Breast epithelium (tissue), 4 donors: ENCODE data around the gene ESYT1. TPM values are rescaled to one million over a fixed set of nuclear protein-coding genes. Genes with fewer than 3 reads are reported as not detected.

Experiments
- DNase-seq, 2 donors: peaks; one replicate each; pipeline ENCODE4 v3.0.0-alpha.2; 2019; ENCODE audit warnings: low spot score in 2 of 2
- H3K27ac ChIP-seq, 2 donors: fragments of 200-600 bp; sonication (generic) in 1 of 2; one replicate each; pipeline ENCODE4 v1.5.1; 2016 to 2019; ENCODE audit warnings: mild to moderate bottlenecking in 1 of 2
- H3K27me3 ChIP-seq, 2 donors: fragments of 200-600 bp; sonication (generic) in 1 of 2; one replicate each; pipeline versions ENCODE4 v1.5.1 to v1.6.0; 2017 to 2019; ENCODE audit warnings: control low read depth in 1 of 2, mild to moderate bottlenecking in 1 of 2
- H3K36me3 ChIP-seq: fragments of 200-600 bp; one replicate; pipeline ENCODE4 v1.5.1; 2019
- H3K4me1 ChIP-seq, 2 donors: fragments of 200-600 bp; sonication (generic); one replicate each; pipeline ENCODE4 v1.5.1; 2016 to 2019; ENCODE audit warnings: control low read depth in 1 of 2
- H3K4me3 ChIP-seq, 3 donors: fragments of 200-600 bp; sonication (generic); 1 replicate in 2 of 3; 2 replicates in 1 of 3; pipeline ENCODE4 v1.5.1; 2016 to 2019; ENCODE audit warnings: mild to moderate bottlenecking in 3 of 3, moderate library complexity in 2 of 3
- H3K9me3 ChIP-seq, 2 donors: fragments of 200-600 bp; sonication (generic) in 1 of 2; one replicate each; pipeline ENCODE4 v1.5.1; 2016 to 2019; ENCODE audit warnings: control low read depth in 1 of 2
- POLR2A ChIP-seq: fragments of 450-650 bp; IDR thresholded peaks from one replicate; pipeline ENCODE4 v1.6.1; 2016; ENCODE audit warnings: antibody characterized with exemption, mild to moderate bottlenecking, moderate library complexity
- POLR2AphosphoS5 ChIP-seq, 3 donors: sonication (generic); formaldehyde crosslinking; IDR thresholded peaks; one replicate each; pipeline ENCODE4 v1.6.1; 2017; ENCODE audit warnings: antibody characterized with exemption in 3 of 3
- intact Hi-C: fragments of 100-400 bp; cut with DNase I; formaldehyde crosslinking; loops from one replicate; pipeline ENCODE4 v1.15.1; 2023; ENCODE audit warnings: low total_unique reads
- total RNA-seq, 3 donors: library from RNA; depleted of rRNA; stranded (reverse); fragments of >200 nt; gene quantifications; one replicate each; pipeline ENCODE4 v1.1.0, GENCODE V29; 2016
- TF ChIP-seq, protein P1 (sequence below), 3 donors: fragments of 450-650 bp; IDR thresholded peaks; one replicate each; pipeline ENCODE4 v1.5.1; 2016 to 2017; ENCODE audit warnings: antibody characterized with exemption in 3 of 3, mild to moderate bottlenecking in 3 of 3, moderate library complexity in 3 of 3

ESYT1 gene
- total RNA-seq, 3 donors from 2014 or later, result 132 to 243 (median 146) TPM

DNA sequence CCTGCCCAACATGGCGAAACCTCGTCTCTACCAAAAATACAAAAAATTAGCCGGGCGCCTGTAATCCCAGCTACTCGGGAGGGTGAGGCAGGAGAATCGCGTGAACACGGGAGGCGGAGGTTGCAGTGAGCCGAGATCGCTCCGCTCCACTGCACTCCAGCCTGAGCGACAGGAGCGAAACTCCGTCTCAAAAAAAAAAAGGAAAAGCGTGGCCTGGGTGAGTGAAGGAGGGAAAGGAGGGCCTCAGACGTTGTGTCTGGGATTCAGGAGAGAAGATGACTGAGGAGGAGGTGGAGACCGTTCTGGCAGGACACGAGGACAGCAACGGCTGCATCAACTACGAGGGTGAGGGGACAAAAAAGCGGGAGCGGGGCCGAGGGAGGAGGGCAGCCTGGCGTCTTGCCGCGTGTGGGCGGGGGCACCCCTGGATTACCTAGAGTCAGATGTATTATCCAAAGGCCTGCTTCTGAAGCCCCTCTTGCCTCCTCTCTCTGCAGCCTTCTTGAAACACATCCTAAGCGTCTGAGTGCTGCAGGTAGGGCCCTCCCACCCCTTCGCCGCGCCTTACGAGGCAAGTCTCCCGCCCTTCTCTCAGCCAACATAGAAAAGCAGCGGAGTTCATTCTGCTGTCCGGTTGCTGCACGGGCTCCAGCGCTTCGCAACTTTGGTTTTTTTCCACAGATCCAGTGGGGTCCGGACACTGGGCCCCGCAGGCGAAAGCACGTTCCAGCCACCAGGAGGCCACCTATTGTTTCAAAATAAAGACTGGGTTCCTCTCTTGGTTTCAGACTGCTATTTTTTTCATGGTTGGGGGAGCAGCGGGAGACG is 29.3 kb downstream of the ESYT1 start:
- no peaks in the 10 kb centered on the region for H3K36me3 ChIP-seq
- peak; percentile 77 to 89 for DNase-seq
- TF ChIP-seq, protein P1, sequence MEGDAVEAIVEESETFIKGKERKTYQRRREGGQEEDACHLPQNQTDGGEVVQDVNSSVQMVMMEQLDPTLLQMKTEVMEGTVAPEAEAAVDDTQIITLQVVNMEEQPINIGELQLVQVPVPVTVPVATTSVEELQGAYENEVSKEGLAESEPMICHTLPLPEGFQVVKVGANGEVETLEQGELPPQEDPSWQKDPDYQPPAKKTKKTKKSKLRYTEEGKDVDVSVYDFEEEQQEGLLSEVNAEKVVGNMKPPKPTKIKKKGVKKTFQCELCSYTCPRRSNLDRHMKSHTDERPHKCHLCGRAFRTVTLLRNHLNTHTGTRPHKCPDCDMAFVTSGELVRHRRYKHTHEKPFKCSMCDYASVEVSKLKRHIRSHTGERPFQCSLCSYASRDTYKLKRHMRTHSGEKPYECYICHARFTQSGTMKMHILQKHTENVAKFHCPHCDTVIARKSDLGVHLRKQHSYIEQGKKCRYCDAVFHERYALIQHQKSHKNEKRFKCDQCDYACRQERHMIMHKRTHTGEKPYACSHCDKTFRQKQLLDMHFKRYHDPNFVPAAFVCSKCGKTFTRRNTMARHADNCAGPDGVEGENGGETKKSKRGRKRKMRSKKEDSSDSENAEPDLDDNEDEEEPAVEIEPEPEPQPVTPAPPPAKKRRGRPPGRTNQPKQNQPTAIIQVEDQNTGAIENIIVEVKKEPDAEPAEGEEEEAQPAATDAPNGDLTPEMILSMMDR (IDR thresholded peaks at IDR 0.05), result peak; percentile 69 to 90 (median 79)
- TF ChIP-seq POLR2A (no peak), POLR2AphosphoS5 (IDR thresholded peaks at IDR 0.05) (peak in 2 of 3 donors; percentile 8 to 9)
- peak overlapping the region; percentile 89 to 97 (median 94) for H3K4me3 ChIP-seq
- peaks cover 4 to 35% of the 10 kb centered on the region in 2 donors for H3K4me1 ChIP-seq
- H3K27ac ChIP-seq, result peak overlapping the region; percentile 100
- H3K27me3 ChIP-seq, result no peaks in the 10 kb centered on the region
- H3K9me3 ChIP-seq, result no peaks in the 10 kb centered on the region
- intact Hi-C loops, result loop anchor here (5.0 kb wide), 1 partner anchor 35 kb away; no protein-coding TSS in a partner anchor

DNA sequence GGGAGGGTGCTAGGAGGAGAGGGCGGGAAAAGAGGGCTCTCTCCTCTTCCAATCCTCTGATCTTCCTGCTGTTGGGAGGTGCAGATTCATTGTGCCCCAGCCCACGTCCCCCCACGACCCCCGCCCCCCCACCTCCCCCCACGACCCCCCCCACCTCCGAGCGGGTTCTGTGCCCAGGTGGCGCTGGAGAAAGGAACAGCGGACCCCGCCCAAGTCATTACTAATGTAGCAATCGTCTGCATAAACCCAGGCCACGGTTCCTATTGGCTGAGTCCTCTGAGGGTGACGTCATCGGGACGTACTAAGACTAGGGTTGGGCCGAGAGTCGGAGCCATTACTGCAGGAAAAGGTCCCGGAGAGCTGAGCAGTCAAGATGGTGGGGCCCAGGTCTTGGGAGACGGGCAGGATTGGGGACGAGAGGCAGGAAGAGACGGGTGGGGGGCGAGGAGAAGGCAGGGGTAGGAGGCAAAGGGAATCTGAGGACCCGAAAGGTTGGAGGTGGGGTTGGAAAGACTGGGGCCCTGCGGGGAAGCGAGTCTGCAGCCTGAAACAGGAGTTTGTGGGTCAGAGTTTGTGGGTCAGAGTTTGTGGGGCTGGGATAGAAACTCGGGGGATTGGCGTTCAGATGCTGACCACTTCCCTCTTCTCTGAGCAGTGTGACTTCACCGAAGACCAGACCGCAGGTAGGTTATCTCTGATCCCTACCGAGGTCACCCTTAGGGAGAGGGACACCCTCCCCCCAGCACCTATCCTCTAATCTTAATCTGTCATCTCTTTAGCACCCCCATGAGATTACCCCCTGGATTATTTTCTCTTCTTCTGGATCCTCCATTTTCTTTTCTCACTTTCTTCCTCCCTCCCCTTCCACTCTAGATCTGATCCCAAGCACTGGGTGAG is 30.2 kb downstream of the ESYT1 start, which contains the start of gene MYL6:
MYL6 (plus strand) TSS at position 331 of the 897 bp plus-strand sequence; CDS start at position 374, 43 bp downstream.
- Histone ChIP-seq H3K4me1 (peaks cover 4 to 30% of the 10 kb centered on the region in 2 donors), H3K4me3 (peak within 1 kb of the TSS; percentile 89 to 97 (median 94)), H3K27me3 (no peaks in the 10 kb centered on the region), H3K9me3 (no peaks in the 10 kb centered on the region), H3K27ac (peak within 1 kb of the TSS; percentile 100), H3K36me3 (no peaks in the 10 kb centered on the region)
- intact Hi-C loops, result loop anchor here (5.0 kb wide), 1 partner anchor 36 kb away; no protein-coding TSS in a partner anchor
- DNase-seq, result peak; percentile 97 to 99
- TF ChIP-seq POLR2A (peak; percentile 99), POLR2AphosphoS5 (IDR thresholded peaks at IDR 0.05) (peak; percentile 98 to 100 (median 99))
- TF ChIP-seq, protein P1 (IDR thresholded peaks at IDR 0.05), result peak in 2 of 3 donors; percentile 7 to 8

DNA sequence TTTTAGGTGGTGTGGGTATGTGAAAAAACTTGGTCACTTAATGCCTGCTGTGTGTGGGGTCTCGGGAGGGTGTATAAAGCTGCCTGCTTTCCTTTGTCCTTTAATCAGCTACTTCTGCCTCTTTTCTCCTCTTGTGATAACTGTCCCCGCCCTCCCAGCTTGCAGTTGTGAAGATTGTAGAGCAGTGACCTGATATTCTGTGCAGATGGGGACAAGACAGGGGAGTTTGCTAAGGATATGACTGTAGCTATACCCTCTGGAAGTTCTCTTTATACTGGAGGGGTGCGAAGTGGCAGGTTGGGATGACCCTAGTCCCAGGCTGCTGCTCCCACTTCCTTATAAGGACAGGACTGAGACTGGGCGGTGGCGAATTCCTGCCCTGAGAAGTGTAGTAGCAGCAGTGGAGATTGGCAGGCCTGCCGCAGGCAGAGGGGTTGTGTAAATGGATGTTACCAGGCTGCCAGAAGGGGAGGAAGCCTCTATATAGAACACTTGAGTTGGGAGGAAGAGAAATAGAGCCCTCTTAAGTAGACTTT is 30.9 kb downstream of the ESYT1 start:
- peak; percentile 81 to 95 for DNase-seq

DNA sequence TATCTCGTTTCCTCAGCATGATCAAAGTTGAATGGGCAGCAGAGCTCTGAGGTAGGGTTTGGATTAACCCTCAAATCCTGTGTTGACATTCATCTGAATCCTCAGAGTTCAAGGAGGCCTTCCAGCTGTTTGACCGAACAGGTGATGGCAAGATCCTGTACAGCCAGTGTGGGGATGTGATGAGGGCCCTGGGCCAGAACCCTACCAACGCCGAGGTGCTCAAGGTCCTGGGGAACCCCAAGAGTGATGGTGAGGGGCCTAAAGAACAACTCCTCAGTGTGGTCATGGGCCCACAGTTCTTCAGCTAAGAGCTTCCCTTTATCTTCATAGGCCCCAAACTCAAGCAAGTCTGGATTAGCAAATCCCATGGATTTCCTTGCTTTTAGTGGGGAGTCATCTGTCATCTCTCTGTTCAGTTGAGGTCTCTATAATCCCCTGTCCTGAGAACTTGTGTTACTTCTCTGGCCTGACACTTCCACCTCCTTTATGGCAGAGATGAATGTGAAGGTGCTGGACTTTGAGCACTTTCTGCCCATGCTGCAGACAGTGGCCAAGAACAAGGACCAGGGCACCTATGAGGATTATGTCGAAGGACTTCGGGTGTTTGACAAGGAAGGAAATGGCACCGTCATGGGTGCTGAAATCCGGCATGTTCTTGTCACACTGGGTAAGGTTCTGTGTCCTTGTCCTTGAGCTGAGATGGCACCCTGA is 31.6 kb downstream of the ESYT1 start:
- H3K27ac ChIP-seq, result peak overlapping the region; percentile 100
- no peaks in the 10 kb centered on the region for H3K36me3 ChIP-seq
- intact Hi-C loops, result loop anchor here (5.0 kb wide), 1 partner anchor 37 kb away; no protein-coding TSS in a partner anchor
- H3K27me3 ChIP-seq, result no peaks in the 10 kb centered on the region
- peaks cover 4 to 25% of the 10 kb centered on the region in 2 donors for H3K4me1 ChIP-seq
- H3K9me3 ChIP-seq, result no peaks in the 10 kb centered on the region
- TF ChIP-seq POLR2A, result no peak
- TF ChIP-seq POLR2AphosphoS5 (IDR thresholded peaks at IDR 0.05), result no peak
- TF ChIP-seq, protein P1 (IDR thresholded peaks at IDR 0.05), result no peak
- peak overlapping the region; percentile 89 to 97 (median 94) for H3K4me3 ChIP-seq
- no peak for DNase-seq

More for the DNA sequence above, 30.9 kb downstream of the ESYT1 start:
- H3K4me1 ChIP-seq, result peaks cover 4 to 25% of the 10 kb centered on the region in 2 donors
- H3K4me3 ChIP-seq, result peak overlapping the region; percentile 89 to 97 (median 94)
- no peaks in the 10 kb centered on the region for H3K36me3 ChIP-seq
- H3K27ac ChIP-seq, result peak overlapping the region; percentile 100
- no peaks in the 10 kb centered on the region for H3K27me3 ChIP-seq
- H3K9me3 ChIP-seq, result no peaks in the 10 kb centered on the region
- intact Hi-C loops, result loop anchor here (5.0 kb wide), 1 partner anchor 37 kb away; no protein-coding TSS in a partner anchor
- TF ChIP-seq, protein P1 (IDR thresholded peaks at IDR 0.05), result no peak
- peak; percentile 23 to 80 (median 75) for TF ChIP-seq POLR2AphosphoS5 (IDR thresholded peaks at IDR 0.05)
- TF ChIP-seq POLR2A, result peak; percentile 6
